SKM-1 treated with dmso at 0.1 percent for 144 hours (cell line): Measurements from ENCODE around the gene NRTN.

ENCODE experiments used
- DNase-seq: peaks from one replicate; lab custom pipeline; 2025; ENCODE audit not compliant: unreplicated experiment; lab: John Stamatoyannopoulos, UW

Gene NRTN

GRCh38 chr19:5789886-5790558, 14.8 kb upstream of the NRTN start:
- DNase-seq: no peak

GRCh38 chr19:5790559-5791520, 14.0 kb upstream of the NRTN start, which contains the start of gene DUS3L:
Gene DUS3L, minus strand, starts transcription at chr19:5791163. Its CDS starts 22 bp downstream, at chr19:5791141.
- DNase-seq: peak; percentile 98

DNA sequence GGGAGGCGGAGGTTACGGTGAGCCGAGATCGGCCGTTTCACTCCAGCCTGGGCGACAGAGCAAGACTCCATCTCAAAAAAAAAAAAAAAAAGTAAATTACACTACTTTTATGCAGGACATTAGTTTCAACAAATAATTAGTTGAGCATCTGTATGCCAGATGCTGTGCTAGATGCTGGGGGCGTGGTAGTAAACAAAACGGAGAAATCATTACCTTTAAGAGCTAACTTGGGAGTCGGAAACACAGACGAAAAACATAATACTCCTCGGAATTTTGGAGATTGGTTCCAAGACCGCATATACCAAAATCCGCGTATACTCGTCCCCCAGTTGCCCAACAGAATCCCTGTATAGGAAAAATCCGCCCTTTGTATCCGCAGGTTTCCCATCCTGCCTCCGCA, 12.6 kb upstream of the NRTN start:
- DNase-seq: no peak

- no peak for DNase-seq
Observed at GRCh38 chr19:5793188-5793587, 11.7 kb upstream of the NRTN start.

GRCh38 chr19:5795382-5795919, 9.4 kb upstream of the NRTN start:
- DNase-seq: no peak

DNA sequence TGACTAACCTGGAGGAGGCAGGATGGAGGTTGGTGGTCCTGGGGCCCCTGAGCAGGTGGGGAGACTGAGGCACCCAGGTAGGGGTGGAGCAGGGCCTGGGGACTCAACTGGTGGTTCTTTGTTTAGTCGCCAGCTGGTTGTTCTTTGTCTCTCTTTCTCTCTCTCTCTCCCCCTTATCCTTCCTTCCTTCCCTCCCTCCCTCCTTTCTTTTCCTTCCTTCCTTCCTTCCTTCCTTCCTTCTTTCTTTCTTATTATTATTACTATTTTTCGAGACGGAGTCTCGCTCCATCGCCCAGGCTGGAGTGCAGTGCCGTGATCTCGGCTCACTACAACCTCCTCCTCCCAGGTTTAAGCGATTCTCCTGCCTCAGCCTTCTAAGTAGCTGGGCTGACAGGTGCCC, 6.6 kb upstream of the NRTN start:
- DNase-seq: no peak

- DNase-seq: no peak
Observed at GRCh38 chr19:5799247-5800241, 5.3 kb upstream of the NRTN start.

- DNase-seq: no peak
Observed at GRCh38 chr19:5800361-5801270, 4.3 kb upstream of the NRTN start.

DNA sequence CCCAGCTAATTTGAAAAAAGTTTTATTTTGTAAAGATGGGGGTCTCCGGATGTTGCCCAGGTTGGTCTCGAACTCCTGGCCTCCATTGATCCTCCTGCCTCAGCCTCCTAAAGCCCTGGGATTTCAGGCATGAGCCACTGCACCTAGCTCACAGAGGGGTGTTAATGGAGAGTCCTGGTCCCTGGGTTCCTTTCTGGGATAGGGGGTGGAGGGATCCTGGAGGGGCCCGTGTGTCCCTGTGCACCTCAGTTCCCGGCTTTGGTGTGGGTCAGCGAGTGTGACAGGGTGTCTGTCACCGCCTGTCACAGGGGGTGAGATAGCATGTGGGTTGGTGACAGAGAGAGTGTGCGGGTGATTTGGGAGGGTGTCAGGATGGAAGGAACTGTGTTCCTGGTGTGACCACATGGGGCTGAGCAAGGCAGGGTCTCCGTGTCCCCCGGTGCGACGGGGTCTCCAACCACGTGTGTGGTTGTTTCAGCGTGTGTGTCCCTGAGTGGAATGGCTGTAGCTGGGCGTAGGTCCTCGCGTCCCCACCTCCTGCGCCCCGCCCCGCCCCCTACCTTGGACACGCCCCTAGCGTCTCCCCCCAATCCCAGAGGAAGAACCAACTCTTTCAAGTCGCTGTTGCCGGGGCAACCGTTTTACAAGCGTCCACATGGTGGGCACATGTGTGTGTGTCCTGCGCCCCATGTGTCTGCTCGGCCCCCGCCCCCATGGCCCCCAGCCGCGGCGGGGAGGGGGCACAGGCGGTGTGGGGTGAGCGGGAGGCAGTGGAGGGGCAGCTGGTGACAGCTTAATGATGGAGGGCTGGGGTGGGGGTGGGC, 2.9 kb upstream of the NRTN start:
- no peak for DNase-seq

DNA sequence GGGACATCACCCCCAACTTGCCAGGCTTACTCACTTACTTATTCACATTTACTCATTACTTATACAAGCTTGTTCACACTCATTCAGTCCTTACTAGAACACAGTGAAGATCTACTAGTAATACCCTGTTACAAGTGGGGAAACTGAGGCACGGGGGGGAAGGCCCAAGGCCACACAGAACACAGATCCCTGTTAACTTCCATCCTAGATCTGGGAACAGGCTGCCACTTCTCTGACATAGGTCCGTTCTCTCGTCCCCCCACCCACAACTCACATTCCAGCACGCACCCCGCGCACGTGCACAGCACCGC, 1.5 kb upstream of the NRTN start:
- no peak for DNase-seq

DNA sequence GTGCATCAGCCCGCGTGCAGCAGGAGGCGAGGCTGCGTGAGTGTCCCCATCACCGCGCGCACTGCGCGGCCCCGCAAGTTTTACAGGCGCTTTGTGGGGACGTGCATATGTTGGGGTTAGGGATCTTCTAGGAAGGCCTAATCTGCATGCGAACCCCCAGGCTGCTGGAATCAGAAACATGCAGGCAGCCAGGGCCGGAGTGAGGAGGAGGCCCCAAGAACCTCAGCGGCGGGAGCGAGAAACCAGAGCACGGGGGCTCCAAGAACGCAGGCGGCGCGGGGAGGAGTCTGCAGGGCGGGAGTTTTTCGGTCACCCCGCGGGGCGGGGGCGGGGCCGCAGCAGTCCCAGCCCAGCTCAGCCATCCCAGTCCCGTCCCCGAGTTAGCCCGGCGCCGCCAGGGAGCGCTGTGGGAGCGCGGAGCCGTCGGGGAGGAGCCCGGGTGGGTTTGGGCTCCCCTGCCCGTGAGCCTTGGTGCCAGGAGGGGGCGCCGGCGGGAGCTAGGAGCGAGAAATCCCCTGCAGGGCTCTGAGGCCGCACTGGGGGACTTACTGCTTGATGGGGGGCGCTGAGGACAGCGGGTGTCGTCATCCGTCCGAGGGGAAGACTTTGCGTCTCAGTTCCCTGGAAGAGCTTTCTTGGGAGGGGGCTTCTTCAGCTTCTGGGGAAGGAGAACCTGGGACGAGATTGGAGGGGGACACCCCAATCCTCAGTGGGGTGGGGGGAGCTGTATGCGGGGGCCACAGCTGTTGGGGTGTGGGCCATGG, 933 bp upstream of the NRTN start:
- DNase-seq: peak; percentile 87

DNA sequence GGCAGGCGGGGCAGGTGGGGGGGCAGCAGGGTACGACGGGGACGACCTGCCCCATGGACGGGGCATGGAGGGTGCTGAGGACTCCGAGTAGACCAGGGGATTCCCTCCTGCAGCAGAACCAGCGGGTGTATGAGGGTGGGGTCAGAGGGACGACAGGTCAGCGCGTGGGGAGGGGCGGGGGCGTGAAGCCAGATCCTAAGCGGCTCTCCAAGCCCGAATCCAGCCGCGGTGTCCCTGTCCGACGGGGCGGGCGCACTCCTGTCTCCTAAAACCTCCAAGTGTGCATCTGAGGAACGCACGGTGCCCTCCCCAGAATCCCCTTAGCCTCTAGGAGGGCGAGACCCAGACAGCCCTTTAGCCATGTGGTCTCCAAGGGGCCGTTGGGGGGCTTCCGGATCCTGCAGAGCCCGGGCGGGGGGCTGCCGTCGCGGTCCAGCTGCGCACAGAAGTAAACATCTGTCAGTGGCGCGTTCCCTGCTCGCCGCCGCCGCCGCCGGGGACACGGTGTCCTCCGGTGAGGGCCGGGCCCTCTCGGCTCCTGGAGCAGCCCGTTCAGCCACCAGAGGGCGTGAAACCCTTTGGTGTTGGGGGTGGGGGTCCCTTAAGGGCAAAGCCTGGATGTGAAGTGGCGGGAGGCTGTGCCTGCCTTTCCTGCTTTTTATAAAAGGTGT, 730 bp downstream of the NRTN start:
- DNase-seq: peak; percentile 36

DNA sequence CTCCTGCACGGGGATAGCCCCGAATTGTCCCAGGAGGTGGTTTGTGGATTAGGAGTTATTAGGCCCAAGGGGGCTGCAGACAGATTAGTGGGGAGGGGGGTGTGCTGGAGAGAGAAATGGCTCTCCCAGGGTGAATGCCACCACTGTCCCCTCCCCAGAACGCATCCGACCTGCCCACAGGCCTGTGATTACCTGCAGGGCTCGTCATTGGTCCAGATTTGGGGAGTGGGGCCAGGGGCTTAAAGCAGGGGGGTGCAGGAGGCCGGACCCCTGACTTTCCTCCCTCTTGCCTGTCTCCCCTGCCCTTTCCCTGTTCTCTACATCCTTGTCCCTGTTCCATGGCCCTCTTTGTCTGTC, 1.2 kb downstream of the NRTN start:
- DNase-seq: no peak

- DNase-seq: no peak
Observed at GRCh38 chr19:5806905-5807304, 2.0 kb downstream of the NRTN start.

- DNase-seq: no peak
Observed at GRCh38 chr19:5808120-5808816, 3.4 kb downstream of the NRTN start.

DNA sequence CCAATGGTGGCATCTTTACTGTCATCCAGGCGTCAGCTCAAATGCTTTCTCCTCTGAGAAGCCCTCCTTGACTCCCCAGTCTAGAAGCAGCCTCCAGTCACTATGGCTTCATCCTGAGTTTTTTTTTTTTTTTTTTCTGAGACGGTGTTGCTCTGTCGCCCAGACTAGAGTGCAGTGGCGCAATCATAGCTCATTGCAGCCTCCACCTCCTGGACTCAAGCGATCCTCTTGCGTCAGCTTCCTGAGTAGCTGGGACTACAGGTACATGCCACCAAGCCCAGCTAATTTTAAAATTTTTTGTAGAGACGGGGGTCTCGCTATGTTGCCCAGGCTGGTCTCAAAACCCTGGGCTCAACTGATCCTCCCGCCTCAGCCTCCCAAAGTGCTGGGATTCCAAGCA, 4.2 kb downstream of the NRTN start:
- DNase-seq: peak; percentile 31

DNA sequence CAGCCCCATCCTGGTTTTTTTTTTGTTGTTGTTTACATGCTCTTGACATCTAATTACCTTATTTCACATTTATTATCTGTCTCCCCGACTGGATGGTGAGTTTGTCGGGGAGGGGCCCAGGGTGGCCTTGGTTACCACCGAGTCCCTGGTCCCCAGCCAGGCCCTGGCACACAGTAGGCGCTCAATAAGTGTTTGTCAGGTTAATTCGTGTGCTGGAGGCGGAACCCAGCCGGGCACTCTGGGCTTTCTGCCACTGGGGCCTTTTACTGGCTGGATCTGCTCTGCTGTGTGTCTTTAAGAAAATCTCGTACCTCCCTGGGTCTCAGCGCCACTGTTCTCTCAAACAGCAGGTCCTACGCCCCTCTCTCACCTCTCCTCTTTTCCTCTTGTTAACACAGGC, 4.6 kb downstream of the NRTN start:
- DNase-seq: no peak
